ENCODE data around the gene ATG9B. TPM values are rescaled to one million over a fixed set of nuclear protein-coding genes. Genes with fewer than 3 reads are reported as not detected.
A peak's percentile ranks its signal among the peaks of the same experiment; 100 is the strongest.

ATG9B gene
- total RNA-seq, 2 donors from 2014 or later = not detected

DNA sequence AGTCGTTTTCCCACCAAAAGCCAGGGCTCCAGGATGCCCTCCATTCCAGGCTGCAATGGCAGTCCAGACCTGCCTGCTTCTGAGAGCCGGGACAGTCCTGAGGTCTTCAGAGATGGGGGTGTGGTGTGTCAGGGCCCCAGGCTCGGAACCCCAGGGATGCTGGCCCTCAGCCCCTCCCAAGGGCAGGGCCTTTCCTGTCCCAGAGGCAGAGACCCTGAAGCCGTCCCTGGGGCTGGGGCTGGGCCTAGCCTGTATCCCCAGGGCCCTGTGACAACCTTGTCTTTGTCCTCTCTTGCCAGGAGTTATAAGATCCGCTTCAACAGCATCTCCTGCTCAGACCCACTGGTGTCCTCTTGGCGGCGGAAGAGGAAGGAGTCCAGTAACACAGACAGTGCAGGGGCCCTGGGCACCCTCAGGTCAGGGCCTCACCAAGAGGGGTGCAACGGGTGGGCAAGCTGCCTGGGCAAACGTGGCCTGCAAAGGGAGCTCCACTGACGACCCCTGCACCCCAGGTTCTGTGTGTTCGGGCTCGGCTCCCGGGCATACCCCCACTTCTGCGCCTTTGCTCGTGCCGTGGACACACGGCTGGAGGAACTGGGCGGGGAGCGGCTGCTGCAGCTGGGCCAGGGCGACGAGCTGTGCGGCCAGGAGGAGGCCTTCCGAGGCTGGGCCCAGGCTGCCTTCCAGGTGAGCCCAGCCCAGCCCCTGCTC is 17.5 kb downstream of the ATG9B start:
- no peak for TF ChIP-seq POLR2A (IDR thresholded peaks at IDR 0.05)
- TF ChIP-seq, protein P1, sequence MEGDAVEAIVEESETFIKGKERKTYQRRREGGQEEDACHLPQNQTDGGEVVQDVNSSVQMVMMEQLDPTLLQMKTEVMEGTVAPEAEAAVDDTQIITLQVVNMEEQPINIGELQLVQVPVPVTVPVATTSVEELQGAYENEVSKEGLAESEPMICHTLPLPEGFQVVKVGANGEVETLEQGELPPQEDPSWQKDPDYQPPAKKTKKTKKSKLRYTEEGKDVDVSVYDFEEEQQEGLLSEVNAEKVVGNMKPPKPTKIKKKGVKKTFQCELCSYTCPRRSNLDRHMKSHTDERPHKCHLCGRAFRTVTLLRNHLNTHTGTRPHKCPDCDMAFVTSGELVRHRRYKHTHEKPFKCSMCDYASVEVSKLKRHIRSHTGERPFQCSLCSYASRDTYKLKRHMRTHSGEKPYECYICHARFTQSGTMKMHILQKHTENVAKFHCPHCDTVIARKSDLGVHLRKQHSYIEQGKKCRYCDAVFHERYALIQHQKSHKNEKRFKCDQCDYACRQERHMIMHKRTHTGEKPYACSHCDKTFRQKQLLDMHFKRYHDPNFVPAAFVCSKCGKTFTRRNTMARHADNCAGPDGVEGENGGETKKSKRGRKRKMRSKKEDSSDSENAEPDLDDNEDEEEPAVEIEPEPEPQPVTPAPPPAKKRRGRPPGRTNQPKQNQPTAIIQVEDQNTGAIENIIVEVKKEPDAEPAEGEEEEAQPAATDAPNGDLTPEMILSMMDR (IDR thresholded peaks at IDR 0.05) = no peak
- WGBS, 2 donors = 74 to 83% methylated on average over 6 to 21 of the region's 23 CpGs
- intact Hi-C loops (cut with DNase I) = no loop called here
- Histone ChIP-seq H3K4me1 (peaks cover 10% of the 10 kb centered on the region), H3K4me3 (no peak overlapping the region), H3K9me3 (no peaks in the 10 kb centered on the region), H3K27ac (no peak overlapping the region), H3K36me3 (replicated peaks in 1 of 2; ENCODE audit: insufficient read depth in 1 of 2, low read depth in 2 of 2) (no peaks in the 10 kb centered on the region), H3K27me3 (no peaks in the 10 kb centered on the region)
- ATAC-seq (no peak), DNase-seq (no peak)

DNA sequence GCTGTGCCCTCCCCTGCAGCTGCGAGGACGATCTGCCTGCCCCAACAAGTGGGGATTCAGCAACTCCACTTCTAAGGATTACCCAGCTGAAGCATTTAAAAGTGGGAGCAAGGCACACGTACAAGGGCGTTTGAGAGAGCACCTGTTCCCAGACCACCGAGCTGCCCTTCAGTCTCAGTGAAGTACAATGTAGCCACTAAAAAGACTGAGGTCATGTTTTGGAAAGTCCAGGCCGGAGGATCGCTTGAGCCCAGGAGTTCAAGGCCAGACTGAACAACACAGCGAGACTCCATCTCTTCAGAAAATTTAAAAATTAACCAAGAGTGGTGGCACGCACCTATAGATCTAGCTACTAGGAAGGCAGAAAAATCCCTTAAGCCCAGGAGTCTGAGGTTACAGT is 18.7 kb downstream of the ATG9B start:
- Histone ChIP-seq H3K36me3 (replicated peaks in 1 of 2; ENCODE audit: insufficient read depth in 1 of 2, low read depth in 2 of 2) (no peaks in the 10 kb centered on the region), H3K27ac (no peak overlapping the region), H3K4me3 (no peak overlapping the region), H3K9me3 (no peaks in the 10 kb centered on the region), H3K4me1 (peaks cover 10% of the 10 kb centered on the region), H3K27me3 (no peaks in the 10 kb centered on the region)
- ATAC-seq = no peak
- no peak for DNase-seq
- intact Hi-C loops (cut with DNase I) = no loop called here
- TF ChIP-seq, protein P1 (IDR thresholded peaks at IDR 0.05) = no peak
- no peak for TF ChIP-seq POLR2A (IDR thresholded peaks at IDR 0.05)
- 51 to 58% methylated on average over 9 of the region's 9 CpGs for WGBS, 2 donors

DNA sequence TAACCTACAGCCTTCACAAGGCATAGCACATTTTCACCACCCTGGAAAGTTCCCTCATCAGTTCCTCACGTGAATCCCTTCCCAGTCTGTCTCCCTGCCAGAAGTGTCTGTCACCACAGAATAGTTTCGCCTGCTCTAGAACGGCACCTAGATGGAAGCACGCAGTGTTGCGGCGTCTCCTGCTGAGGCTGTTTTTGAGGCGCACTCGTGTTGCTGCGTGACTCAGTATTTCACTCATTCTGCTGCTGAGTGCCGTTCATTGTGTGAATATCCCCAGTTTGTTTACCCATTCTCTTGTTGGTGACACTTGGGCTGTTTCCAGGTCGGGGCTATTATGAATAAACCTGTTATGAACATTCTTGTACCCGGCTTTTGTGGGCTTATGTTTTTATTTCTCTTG is 20.7 kb downstream of the ATG9B start:
- Histone ChIP-seq H3K27ac (no peak overlapping the region), H3K4me1 (peaks cover 6% of the 10 kb centered on the region), H3K36me3 (replicated peaks in 1 of 2; ENCODE audit: insufficient read depth in 1 of 2, low read depth in 2 of 2) (no peaks in the 10 kb centered on the region), H3K9me3 (no peaks in the 10 kb centered on the region), H3K4me3 (no peak overlapping the region), H3K27me3 (no peaks in the 10 kb centered on the region)
- intact Hi-C loops (cut with DNase I) = no loop called here
- 39 to 57% methylated on average over 12 of the region's 12 CpGs for WGBS, 2 donors
- peak in 1 of 4 donors; percentile 25 for DNase-seq
- ATAC-seq = no peak
- TF ChIP-seq POLR2A (IDR thresholded peaks at IDR 0.05) = no peak
- TF ChIP-seq, protein P1 (IDR thresholded peaks at IDR 0.05) = no peak

DNA sequence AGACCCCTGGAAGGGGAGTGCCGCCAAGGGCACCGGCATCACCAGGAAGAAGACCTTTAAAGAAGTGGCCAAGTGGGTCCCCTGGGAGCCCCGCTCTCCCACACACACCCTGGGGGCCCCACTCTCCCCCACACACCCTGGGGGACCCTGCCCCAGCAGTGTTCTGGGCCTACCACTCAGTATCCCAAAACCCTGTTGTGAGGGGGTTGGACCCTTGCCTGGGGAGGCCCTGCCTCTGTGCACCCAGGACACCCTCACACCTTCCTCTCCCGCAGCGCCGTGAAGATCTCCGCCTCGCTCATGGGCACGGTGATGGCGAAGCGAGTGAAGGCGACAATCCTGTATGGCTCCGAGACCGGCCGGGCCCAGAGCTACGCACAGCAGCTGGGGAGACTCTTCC is 22.7 kb downstream of the ATG9B start:
- H3K4me3 ChIP-seq = no peak overlapping the region
- 89 to 97% methylated on average over 12 to 16 of the region's 16 CpGs for WGBS, 2 donors
- intact Hi-C loops (cut with DNase I) = no loop called here
- H3K27me3 ChIP-seq = no peaks in the 10 kb centered on the region
- H3K27ac ChIP-seq = no peak overlapping the region
- ATAC-seq (no peak), DNase-seq (no peak)
- H3K36me3 ChIP-seq (replicated peaks in 1 of 2; ENCODE audit: insufficient read depth in 1 of 2, low read depth in 2 of 2) = no peaks in the 10 kb centered on the region
- TF ChIP-seq, protein P1 (IDR thresholded peaks at IDR 0.05) = no peak
- no peak for TF ChIP-seq POLR2A (IDR thresholded peaks at IDR 0.05)
- H3K4me1 ChIP-seq = no peaks in the 10 kb centered on the region
- H3K9me3 ChIP-seq = no peaks in the 10 kb centered on the region

DNA sequence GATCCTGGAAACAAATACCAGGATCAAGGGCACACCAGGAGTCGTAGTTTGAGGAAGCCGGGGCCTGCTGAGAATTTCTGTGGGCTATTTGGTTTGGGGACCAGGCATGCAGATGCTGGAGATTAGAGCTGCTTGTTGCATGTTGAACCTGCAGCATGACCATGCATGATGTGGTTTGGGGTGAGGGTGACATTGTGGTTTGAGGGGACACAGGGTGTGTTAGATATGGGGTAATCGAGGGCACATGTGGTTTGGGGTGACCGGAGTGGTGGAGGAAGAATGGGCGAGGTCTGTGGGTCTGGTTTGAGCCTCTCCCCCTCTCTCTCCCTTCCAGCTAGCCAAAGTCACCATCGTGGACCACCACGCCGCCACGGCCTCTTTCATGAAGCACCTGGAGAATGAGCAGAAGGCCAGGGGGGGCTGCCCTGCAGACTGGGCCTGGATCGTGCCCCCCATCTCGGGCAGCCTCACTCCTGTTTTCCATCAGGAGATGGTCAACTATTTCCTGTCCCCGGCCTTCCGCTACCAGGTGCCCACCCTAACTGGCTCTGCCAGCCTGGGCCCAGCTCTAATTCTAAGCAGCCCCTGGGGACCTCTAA is 23.3 kb downstream of the ATG9B start:
- Histone ChIP-seq H3K27me3 (no peaks in the 10 kb centered on the region), H3K36me3 (replicated peaks in 1 of 2; ENCODE audit: insufficient read depth in 1 of 2, low read depth in 2 of 2) (no peaks in the 10 kb centered on the region), H3K9me3 (no peaks in the 10 kb centered on the region), H3K4me1 (no peaks in the 10 kb centered on the region), H3K27ac (no peak overlapping the region), H3K4me3 (no peak overlapping the region)
- DNase-seq (no peak), ATAC-seq (no peak)
- TF ChIP-seq, protein P1 (IDR thresholded peaks at IDR 0.05) = no peak
- TF ChIP-seq POLR2A (IDR thresholded peaks at IDR 0.05) = no peak
- intact Hi-C loops (cut with DNase I) = no loop called here
- 80 to 83% methylated on average over 13 of the region's 13 CpGs for WGBS, 2 donors

Data from body of pancreas (tissue), 4 donors.